ENCODE data around the gene SAMD4B.

- TF ChIP-seq CTCF (IDR thresholded peaks at IDR 0.05) = no peak
- no peak for TF ChIP-seq EP300 (IDR thresholded peaks at IDR 0.05; ENCODE audit: low read depth)
- TF ChIP-seq POLR2A (IDR thresholded peaks at IDR 0.05) = no peak
- TF ChIP-seq POLR2AphosphoS5 (IDR thresholded peaks at IDR 0.05) = no peak
These were observed 13.9 kb downstream of the SAMD4B start for GRCh38 chr19:39356073-39356472.
